WTC11 (cell line): ENCODE results near the gene B3GALNT2.

Source experiments
- FOXP1 ChIP-seq: sonication (generic); formaldehyde crosslinking; IDR thresholded peaks from 2 replicates; pipeline ENCODE4 v1.8.0; 2022; ENCODE audit warnings: missing genetic modification reagents, mild to moderate bottlenecking, moderate library complexity, borderline replicate concordance
- MXD4 ChIP-seq: fragments of 250-450 bp; sonication (Bioruptor Pico); IDR thresholded peaks from 2 replicates; pipeline ENCODE4 v1.8.0; 2021; ENCODE audit warnings: mild to moderate bottlenecking, moderate library complexity, borderline replicate concordance
- NR2C2 ChIP-seq: sonication (generic); formaldehyde crosslinking; IDR thresholded peaks from 2 replicates; pipeline ENCODE4 v1.8.0; 2022; ENCODE audit warnings: mild to moderate bottlenecking, missing genetic modification reagents
- SMAD3 ChIP-seq: sonication (generic); formaldehyde crosslinking; IDR thresholded peaks from 2 replicates; pipeline ENCODE4 v1.8.0; 2022; ENCODE audit warnings: missing genetic modification reagents, mild to moderate bottlenecking, borderline replicate concordance
- ZBTB21 ChIP-seq: sonication (generic); formaldehyde crosslinking; IDR thresholded peaks from 2 replicates; pipeline ENCODE4 v1.8.1; 2023; ENCODE audit warnings: mild to moderate bottlenecking, missing genetic modification reagents, borderline replicate concordance
- ZNF138 ChIP-seq: sonication (generic); formaldehyde crosslinking; conservative IDR thresholded peaks from 2 replicates; pipeline ENCODE4 v1.8.1; 2022; ENCODE audit warnings: mild to moderate bottlenecking, moderate library complexity, missing genetic modification reagents
- TF ChIP-seq, protein P1 (sequence below): fragments of 200-600 bp; IDR thresholded peaks from 2 replicates; pipeline ENCODE4 v1.8.0; 2022; ENCODE audit warnings: antibody characterized with exemption
- TF ChIP-seq, protein P2 (sequence below): sonication (generic); formaldehyde crosslinking; IDR thresholded peaks from 2 replicates; pipeline ENCODE4 v1.8.1; 2022; ENCODE audit warnings: mild to moderate bottlenecking, moderate library complexity, missing genetic modification reagents
- TF ChIP-seq, protein P3 (sequence below): sonication (generic); formaldehyde crosslinking; conservative IDR thresholded peaks from 2 replicates; pipeline ENCODE4 v1.8.1; 2022; ENCODE audit warnings: mild to moderate bottlenecking, missing genetic modification reagents
- TF ChIP-seq, protein P4 (sequence below): sonication (generic); formaldehyde crosslinking; IDR thresholded peaks from 2 replicates; pipeline ENCODE4 v1.8.1; 2023; ENCODE audit warnings: mild to moderate bottlenecking, missing genetic modification reagents, moderate library complexity

DNA sequence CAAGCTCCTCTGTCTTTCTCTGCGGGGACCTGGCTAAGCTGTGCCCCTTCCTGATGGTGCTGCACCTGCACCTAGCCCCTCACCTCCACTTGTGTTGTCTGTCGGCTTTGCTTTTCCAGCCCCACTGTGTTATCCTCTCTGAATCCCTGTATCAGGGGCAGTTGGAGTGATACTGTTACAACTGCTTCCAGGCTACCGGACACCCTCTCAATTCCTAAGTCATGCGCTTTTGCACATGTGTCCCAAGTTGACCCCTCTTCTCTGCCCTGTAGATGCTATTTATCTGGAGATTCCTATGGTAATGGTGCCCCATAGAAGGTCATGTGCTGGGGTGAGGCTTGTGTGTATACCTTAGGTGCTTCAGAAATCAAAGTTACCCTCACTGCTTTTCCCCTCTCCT is 78.1 kb downstream of the B3GALNT2 start:
- TF ChIP-seq SMAD3 (CRISPR knock-in tag), result no peak
- TF ChIP-seq, protein P1, sequence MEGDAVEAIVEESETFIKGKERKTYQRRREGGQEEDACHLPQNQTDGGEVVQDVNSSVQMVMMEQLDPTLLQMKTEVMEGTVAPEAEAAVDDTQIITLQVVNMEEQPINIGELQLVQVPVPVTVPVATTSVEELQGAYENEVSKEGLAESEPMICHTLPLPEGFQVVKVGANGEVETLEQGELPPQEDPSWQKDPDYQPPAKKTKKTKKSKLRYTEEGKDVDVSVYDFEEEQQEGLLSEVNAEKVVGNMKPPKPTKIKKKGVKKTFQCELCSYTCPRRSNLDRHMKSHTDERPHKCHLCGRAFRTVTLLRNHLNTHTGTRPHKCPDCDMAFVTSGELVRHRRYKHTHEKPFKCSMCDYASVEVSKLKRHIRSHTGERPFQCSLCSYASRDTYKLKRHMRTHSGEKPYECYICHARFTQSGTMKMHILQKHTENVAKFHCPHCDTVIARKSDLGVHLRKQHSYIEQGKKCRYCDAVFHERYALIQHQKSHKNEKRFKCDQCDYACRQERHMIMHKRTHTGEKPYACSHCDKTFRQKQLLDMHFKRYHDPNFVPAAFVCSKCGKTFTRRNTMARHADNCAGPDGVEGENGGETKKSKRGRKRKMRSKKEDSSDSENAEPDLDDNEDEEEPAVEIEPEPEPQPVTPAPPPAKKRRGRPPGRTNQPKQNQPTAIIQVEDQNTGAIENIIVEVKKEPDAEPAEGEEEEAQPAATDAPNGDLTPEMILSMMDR, result no peak
- TF ChIP-seq, protein P2, sequence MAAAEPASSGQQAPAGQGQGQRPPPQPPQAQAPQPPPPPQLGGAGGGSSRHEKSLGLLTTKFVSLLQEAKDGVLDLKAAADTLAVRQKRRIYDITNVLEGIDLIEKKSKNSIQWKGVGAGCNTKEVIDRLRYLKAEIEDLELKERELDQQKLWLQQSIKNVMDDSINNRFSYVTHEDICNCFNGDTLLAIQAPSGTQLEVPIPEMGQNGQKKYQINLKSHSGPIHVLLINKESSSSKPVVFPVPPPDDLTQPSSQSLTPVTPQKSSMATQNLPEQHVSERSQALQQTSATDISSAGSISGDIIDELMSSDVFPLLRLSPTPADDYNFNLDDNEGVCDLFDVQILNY, result no peak
- TF ChIP-seq ZBTB21 (CRISPR knock-in tag), result no peak
- TF ChIP-seq FOXP1 (CRISPR knock-in tag), result no peak
- TF ChIP-seq NR2C2, result no peak
- TF ChIP-seq MXD4 (CRISPR knock-in tag), result no peak
- TF ChIP-seq, protein P3, sequence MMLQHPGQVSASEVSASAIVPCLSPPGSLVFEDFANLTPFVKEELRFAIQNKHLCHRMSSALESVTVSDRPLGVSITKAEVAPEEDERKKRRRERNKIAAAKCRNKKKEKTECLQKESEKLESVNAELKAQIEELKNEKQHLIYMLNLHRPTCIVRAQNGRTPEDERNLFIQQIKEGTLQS, result no peak
- no peak for TF ChIP-seq ZNF138 (CRISPR knock-in tag)
- TF ChIP-seq, protein P4, sequence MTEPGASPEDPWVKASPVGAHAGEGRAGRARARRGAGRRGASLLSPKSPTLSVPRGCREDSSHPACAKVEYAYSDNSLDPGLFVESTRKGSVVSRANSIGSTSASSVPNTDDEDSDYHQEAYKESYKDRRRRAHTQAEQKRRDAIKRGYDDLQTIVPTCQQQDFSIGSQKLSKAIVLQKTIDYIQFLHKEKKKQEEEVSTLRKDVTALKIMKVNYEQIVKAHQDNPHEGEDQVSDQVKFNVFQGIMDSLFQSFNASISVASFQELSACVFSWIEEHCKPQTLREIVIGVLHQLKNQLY (CRISPR knock-in tag), result no peak
